ENCODE data around the gene TUSC2.

GRCh38 chr3:50275141-50275995 is 52.7 kb downstream of the TUSC2 start:
- no peak for TF ChIP-seq POLR2AphosphoS5 (IDR thresholded peaks at IDR 0.05; ENCODE audit: borderline replicate concordance, low read depth, low read length)
- no peak for TF ChIP-seq EZH2 (IDR thresholded peaks at IDR 0.05)
